ENCODE data around the gene HSF5. TPM values are rescaled to one million over a fixed set of nuclear protein-coding genes. Genes with fewer than 3 reads are reported as not detected.
"Not testable (repeated sequence)": the region's sequence is repeated elsewhere in the genome, so short reads cannot be mapped to it uniquely, and the experiment has no call there.

The HSF5 gene
- total RNA-seq, 1 experiment from 2014 or later, result not detected

- DNase-seq (ENCODE audit: extremely low read depth, low read depth), result no peak
Measured at GRCh38 chr17:58516644-58517377, 28.6 kb upstream of the HSF5 start.

GRCh38 chr17:58515286-58515685 is 27.1 kb upstream of the HSF5 start:
- DNase-seq (ENCODE audit: extremely low read depth, low read depth), result no peak

GRCh38 chr17:58514770-58515157 is 26.6 kb upstream of the HSF5 start:
- DNase-seq (ENCODE audit: extremely low read depth, low read depth), result no peak

- peak; percentile 63 for DNase-seq (ENCODE audit: extremely low read depth, low read depth)
Measured at GRCh38 chr17:58513965-58514769, 26.0 kb upstream of the HSF5 start, which contains the start of gene MTMR4. Gene MTMR4, minus strand, starts transcription at chr17:58514638. Its CDS starts 231 bp downstream, at chr17:58514407.

GRCh38 chr17:58513267-58513964 is 25.2 kb upstream of the HSF5 start:
- no peak for DNase-seq (ENCODE audit: extremely low read depth, low read depth)

- DNase-seq (ENCODE audit: extremely low read depth, low read depth), result no peak
Measured at GRCh38 chr17:58510075-58510474, 21.9 kb upstream of the HSF5 start.

GRCh38 chr17:58508341-58509067 is 20.3 kb upstream of the HSF5 start:
- DNase-seq (ENCODE audit: extremely low read depth, low read depth), result no peak

- DNase-seq (ENCODE audit: extremely low read depth, low read depth), result no peak
Measured at GRCh38 chr17:58507123-58507634, 19.0 kb upstream of the HSF5 start.

- no peak for DNase-seq (ENCODE audit: extremely low read depth, low read depth)
Measured at GRCh38 chr17:58506354-58507080, 18.3 kb upstream of the HSF5 start.

GRCh38 chr17:58504826-58505351 is 16.7 kb upstream of the HSF5 start:
- no peak for DNase-seq (ENCODE audit: extremely low read depth, low read depth)

GRCh38 chr17:58503866-58504265 is 15.7 kb upstream of the HSF5 start:
- no peak for DNase-seq (ENCODE audit: extremely low read depth, low read depth)

- not testable (repeated sequence) for DNase-seq (ENCODE audit: extremely low read depth, low read depth)
Measured at GRCh38 chr17:58503134-58503533, 14.9 kb upstream of the HSF5 start.

GRCh38 chr17:58501451-58501850 is 13.2 kb upstream of the HSF5 start:
- no peak for DNase-seq (ENCODE audit: extremely low read depth, low read depth)

- no peak for DNase-seq (ENCODE audit: extremely low read depth, low read depth)
Measured at GRCh38 chr17:58498177-58498828, 10.1 kb upstream of the HSF5 start.

- DNase-seq (ENCODE audit: extremely low read depth, low read depth), result no peak
Measured at GRCh38 chr17:58493506-58493905, 5.3 kb upstream of the HSF5 start.

- no peak for DNase-seq (ENCODE audit: extremely low read depth, low read depth)
Measured at GRCh38 chr17:58492238-58493121, 4.3 kb upstream of the HSF5 start.

GRCh38 chr17:58491510-58492045 is 3.4 kb upstream of the HSF5 start:
- DNase-seq (ENCODE audit: extremely low read depth, low read depth), result no peak

- no peak for DNase-seq (ENCODE audit: extremely low read depth, low read depth)
Measured at GRCh38 chr17:58488428-58488890, 251 bp upstream of the HSF5 start.
